ENCODE results near the gene MMP17. TPM values are rescaled to one million over a fixed set of nuclear protein-coding genes. Genes with fewer than 3 reads are reported as not detected.

Gene MMP17
- total and polyA plus RNA-seq, 2 donors from 2014 or later = 0.82 to 3.2 TPM

DNA sequence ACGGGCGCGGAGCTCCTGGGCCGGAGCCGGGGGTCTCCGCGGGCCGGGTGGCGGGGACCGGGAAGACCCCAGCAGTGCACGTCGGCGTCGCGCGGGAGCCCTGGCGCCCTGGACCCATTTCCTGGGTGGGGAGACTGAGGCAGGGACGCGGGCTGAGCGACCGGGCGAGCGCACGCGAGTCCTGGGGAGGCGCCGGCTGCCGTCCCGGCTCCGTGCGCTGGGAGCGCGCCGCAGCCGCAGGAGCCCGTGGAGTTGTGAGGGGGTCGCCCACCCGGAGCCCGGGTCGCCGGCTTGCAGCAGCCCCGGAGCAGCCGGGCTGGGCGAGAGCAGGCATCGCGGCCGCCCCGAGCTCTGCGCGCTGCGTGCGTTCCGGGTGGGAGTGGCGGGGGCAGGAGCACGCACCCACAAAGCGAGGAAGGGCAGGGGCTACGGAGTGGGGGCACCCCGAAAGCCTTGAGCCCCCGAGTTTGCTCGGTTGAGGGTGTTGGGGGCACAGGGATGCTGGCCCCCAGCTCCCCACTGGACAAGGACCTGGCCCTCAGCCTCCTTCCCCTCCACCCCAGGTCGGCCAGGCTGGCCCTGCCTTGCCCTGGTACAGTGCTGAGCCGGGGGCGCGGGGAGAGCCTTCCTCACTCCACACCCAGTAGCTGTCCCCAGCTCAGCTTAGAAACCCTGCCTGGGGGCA is 620 bp downstream of the MMP17 start:
- H3K4me3 ChIP-seq (ENCODE audit: low read length in 3 of 3) = no peak overlapping the region

DNA sequence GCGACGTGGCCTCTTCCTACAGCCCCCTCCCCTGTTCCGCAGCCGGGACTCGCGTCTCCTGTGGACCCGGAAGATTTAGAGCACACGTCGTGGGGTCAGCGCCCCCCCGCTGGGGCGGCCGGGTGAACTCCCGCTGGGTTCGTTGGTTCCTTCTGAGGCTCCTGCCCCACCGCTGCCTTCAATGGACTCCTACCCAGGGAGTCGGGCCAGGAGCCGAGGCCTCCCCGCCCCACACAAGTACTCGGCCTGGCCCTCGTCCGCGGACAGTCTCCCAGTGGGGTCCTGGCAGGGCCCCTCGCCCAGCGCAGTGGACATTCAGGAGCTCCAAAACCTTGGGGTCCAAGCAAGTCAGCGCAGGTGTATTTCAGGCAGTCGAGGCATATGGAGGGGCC is 1.2 kb downstream of the MMP17 start:
- H3K9me3 ChIP-seq (ENCODE audit: control insufficient read depth in 2 of 3, insufficient read depth in 1 of 3, low read length in 3 of 3) = no peaks in the 10 kb centered on the region
- intact Hi-C loops (cut with DNase I) = no loop called here
- no peak overlapping the region for H3K4me3 ChIP-seq (ENCODE audit: low read length in 3 of 3)
- FAIRE-seq (no peak), DNase-seq (peak in 1 of 5 donors; percentile 34)
- H3K4me1 ChIP-seq (ENCODE audit: control insufficient read depth in 2 of 3, insufficient read depth in 2 of 3, low read depth in 1 of 3, low read length in 3 of 3) = peaks cover 0 to 8% (median 0%) of the 10 kb centered on the region in 3 donors
- TF ChIP-seq, protein P1, sequence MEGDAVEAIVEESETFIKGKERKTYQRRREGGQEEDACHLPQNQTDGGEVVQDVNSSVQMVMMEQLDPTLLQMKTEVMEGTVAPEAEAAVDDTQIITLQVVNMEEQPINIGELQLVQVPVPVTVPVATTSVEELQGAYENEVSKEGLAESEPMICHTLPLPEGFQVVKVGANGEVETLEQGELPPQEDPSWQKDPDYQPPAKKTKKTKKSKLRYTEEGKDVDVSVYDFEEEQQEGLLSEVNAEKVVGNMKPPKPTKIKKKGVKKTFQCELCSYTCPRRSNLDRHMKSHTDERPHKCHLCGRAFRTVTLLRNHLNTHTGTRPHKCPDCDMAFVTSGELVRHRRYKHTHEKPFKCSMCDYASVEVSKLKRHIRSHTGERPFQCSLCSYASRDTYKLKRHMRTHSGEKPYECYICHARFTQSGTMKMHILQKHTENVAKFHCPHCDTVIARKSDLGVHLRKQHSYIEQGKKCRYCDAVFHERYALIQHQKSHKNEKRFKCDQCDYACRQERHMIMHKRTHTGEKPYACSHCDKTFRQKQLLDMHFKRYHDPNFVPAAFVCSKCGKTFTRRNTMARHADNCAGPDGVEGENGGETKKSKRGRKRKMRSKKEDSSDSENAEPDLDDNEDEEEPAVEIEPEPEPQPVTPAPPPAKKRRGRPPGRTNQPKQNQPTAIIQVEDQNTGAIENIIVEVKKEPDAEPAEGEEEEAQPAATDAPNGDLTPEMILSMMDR (IDR thresholded peaks at IDR 0.05; ENCODE audit: borderline replicate concordance, extremely low read depth, insufficient read depth) = no peak
- peaks cover 9% of the 10 kb centered on the region for H3K27me3 ChIP-seq (ENCODE audit: control insufficient read depth, insufficient read depth, low read length)
- no peak overlapping the region for H3K9ac ChIP-seq (ENCODE audit: low read length in 3 of 3)
- H3K36me3 ChIP-seq (ENCODE audit: control insufficient read depth in 2 of 3, insufficient read depth in 3 of 3, low read length in 3 of 3) = no peaks in the 10 kb centered on the region
- H3K27ac ChIP-seq (ENCODE audit: low read depth in 2 of 2, low read length in 2 of 2) = no peak overlapping the region

More for the DNA sequence above, 620 bp downstream of the MMP17 start:
- TF ChIP-seq, protein P1 (IDR thresholded peaks at IDR 0.05; ENCODE audit: borderline replicate concordance, extremely low read depth, insufficient read depth) = no peak
- H3K4me1 ChIP-seq (ENCODE audit: control insufficient read depth in 2 of 3, insufficient read depth in 2 of 3, low read depth in 1 of 3, low read length in 3 of 3) = peaks cover 0 to 8% (median 0%) of the 10 kb centered on the region in 3 donors
- DNase-seq (peak in 1 of 5 donors; percentile 31), FAIRE-seq (no peak)
- no peaks in the 10 kb centered on the region for H3K9me3 ChIP-seq (ENCODE audit: control insufficient read depth in 2 of 3, insufficient read depth in 1 of 3, low read length in 3 of 3)
- H3K27ac ChIP-seq (ENCODE audit: low read depth in 2 of 2, low read length in 2 of 2) = no peak overlapping the region
- H3K9ac ChIP-seq (ENCODE audit: low read length in 3 of 3) = no peak overlapping the region
- intact Hi-C loops (cut with DNase I) = no loop called here
- peaks cover 9% of the 10 kb centered on the region for H3K27me3 ChIP-seq (ENCODE audit: control insufficient read depth, insufficient read depth, low read length)
- no peaks in the 10 kb centered on the region for H3K36me3 ChIP-seq (ENCODE audit: control insufficient read depth in 2 of 3, insufficient read depth in 3 of 3, low read length in 3 of 3)

DNA sequence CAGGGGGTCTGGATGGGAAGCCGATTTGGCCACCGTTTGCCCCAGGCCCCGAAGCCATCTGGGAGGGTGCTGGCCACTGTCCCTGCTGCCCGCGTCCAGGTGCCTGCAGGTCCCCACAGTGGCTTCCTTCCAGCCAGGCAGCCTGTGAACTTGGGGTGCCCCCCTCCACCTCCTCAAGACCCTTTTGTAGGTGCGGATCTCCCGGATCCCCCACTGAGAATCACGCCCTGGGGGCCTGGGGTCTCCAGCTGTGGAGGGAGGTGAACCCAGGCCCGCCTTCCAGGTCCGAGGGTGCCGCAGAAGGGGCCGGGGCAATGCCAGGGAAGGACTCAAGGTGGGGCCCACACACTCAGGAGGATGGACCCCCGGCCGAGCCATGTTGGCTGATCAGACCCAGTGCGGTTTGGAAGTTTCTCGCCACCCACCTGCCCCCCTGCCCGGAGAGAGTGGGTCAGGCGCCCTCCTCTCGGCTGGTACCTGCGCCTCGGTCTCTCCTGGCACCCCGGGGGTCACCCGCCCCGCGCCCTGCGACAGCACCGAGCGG is 1.7 kb downstream of the MMP17 start:
- H3K9ac ChIP-seq (ENCODE audit: low read length in 3 of 3) = no peak overlapping the region
- intact Hi-C loops (cut with DNase I) = no loop called here
- H3K4me3 ChIP-seq (ENCODE audit: low read length in 3 of 3) = no peak overlapping the region
- H3K27ac ChIP-seq (ENCODE audit: low read depth in 2 of 2, low read length in 2 of 2) = no peak overlapping the region
- TF ChIP-seq, protein P1 (IDR thresholded peaks at IDR 0.05; ENCODE audit: borderline replicate concordance, extremely low read depth, insufficient read depth) = no peak
- peaks cover 0 to 8% (median 0%) of the 10 kb centered on the region in 3 donors for H3K4me1 ChIP-seq (ENCODE audit: control insufficient read depth in 2 of 3, insufficient read depth in 2 of 3, low read depth in 1 of 3, low read length in 3 of 3)
- no peaks in the 10 kb centered on the region for H3K9me3 ChIP-seq (ENCODE audit: control insufficient read depth in 2 of 3, insufficient read depth in 1 of 3, low read length in 3 of 3)
- DNase-seq = peak in 3 of 5 donors; percentile 18 to 69 (median 19)
- peaks cover 9% of the 10 kb centered on the region for H3K27me3 ChIP-seq (ENCODE audit: control insufficient read depth, insufficient read depth, low read length)
- no peak for FAIRE-seq
- no peaks in the 10 kb centered on the region for H3K36me3 ChIP-seq (ENCODE audit: control insufficient read depth in 2 of 3, insufficient read depth in 3 of 3, low read length in 3 of 3)
